Body of pancreas (tissue), 4 donors: ENCODE results near the gene GULP1. TPM values are rescaled to one million over a fixed set of nuclear protein-coding genes. Genes with fewer than 3 reads are reported as not detected.

Experiments
- ATAC-seq: fragments of 150-250 bp; one replicate; pipeline ENCODE4 v1.9.1; 2016
- DNase-seq, 4 donors: peaks; one replicate each; pipeline ENCODE4 v3.0.0-alpha.2; 2019
- H3K27ac ChIP-seq, 4 donors: fragments of 200-600 bp; sonication (generic); 1 replicate in 3 of 4; 2 replicates in 1 of 4; pipeline versions ENCODE4 v1.5.1 to v1.6.1; 2016 to 2019; ENCODE audit warnings: mild to moderate bottlenecking in 1 of 4, mixed read lengths in 1 of 4, moderate library complexity in 1 of 4
- H3K27me3 ChIP-seq, 2 donors: fragments of 200-600 bp; sonication (generic); one replicate each; pipeline ENCODE4 v1.6.0; 2016; ENCODE audit warnings: mild to moderate bottlenecking in 1 of 2
- H3K36me3 ChIP-seq, 2 donors: fragments of 200-600 bp; sonication (generic); replicated peaks in 1 of 2; 2 replicates each; pipeline ENCODE4 v1.5.1; 2016; ENCODE audit warnings: low read depth in 2 of 2; ENCODE audit not compliant: insufficient read depth in 1 of 2
- H3K4me1 ChIP-seq: fragments of 200-600 bp; sonication (generic); one replicate; pipeline ENCODE4 v1.6.0; 2016
- H3K4me3 ChIP-seq, 2 donors: fragments of 200-600 bp; sonication (generic); 1 replicate in 1 of 2; 2 replicates in 1 of 2; pipeline ENCODE4 v1.5.1; 2016 to 2019
- H3K9me3 ChIP-seq, 3 donors: fragments of 200-600 bp; sonication (generic); 1 replicate in 2 of 3; 2 replicates in 1 of 3; pipeline ENCODE4 v1.5.1; 2016
- POLR2A ChIP-seq, 3 donors: fragments of 450-650 bp; IDR thresholded peaks; one replicate each; pipeline ENCODE4 v1.6.1; 2016; ENCODE audit warnings: antibody characterized with exemption in 3 of 3, mild to moderate bottlenecking in 2 of 3
- WGBS, 2 donors: methylation state at CpG; one replicate each; pipeline ENCODE4 v1.1.5; 2017; 5-methylcytosine and 5-hydroxymethylcytosine counted together
- intact Hi-C: fragments of 100-400 bp; cut with DNase I; formaldehyde crosslinking; loops from one replicate; pipeline ENCODE4 v1.15.1; 2023
- microRNA counts, 2 donors: library from miRNA; unstranded; fragments of <30 nt; microRNA quantifications; one replicate each; lab custom pipeline; 2017
- microRNA-seq, 2 donors: library from miRNA; unstranded; fragments of <30 nt; microRNA quantifications; one replicate each; pipeline ENCODE4, GENCODE V29; 2016; ENCODE audit warnings: borderline number of aligned reads in 2 of 2, borderline replicate concordance in 2 of 2
- small RNA-seq: library from RNA; depleted of rRNA; stranded (forward); fragments of <200 nt; gene quantifications from one replicate; pipeline ENCODE3, GENCODE V24; 2016
- total RNA-seq, 2 donors: library from RNA; depleted of rRNA; stranded (reverse); fragments of >200 nt; gene quantifications; one replicate each; pipeline ENCODE4 v1.1.0, GENCODE V29; 2016
- TF ChIP-seq, protein P1 (sequence below), 7 experiments: fragments of 450-650 bp in 4 of 7; fragments of 200-600 bp in 3 of 7; sonication (generic) in 3 of 7; IDR thresholded peaks; one replicate each; pipeline ENCODE4 v1.5.1; 2016 to 2019; ENCODE audit warnings: antibody characterized with exemption in 7 of 7

GULP1 gene
- total RNA-seq, 2 donors from 2014 or later = 24.7 to 50.3 TPM

DNA sequence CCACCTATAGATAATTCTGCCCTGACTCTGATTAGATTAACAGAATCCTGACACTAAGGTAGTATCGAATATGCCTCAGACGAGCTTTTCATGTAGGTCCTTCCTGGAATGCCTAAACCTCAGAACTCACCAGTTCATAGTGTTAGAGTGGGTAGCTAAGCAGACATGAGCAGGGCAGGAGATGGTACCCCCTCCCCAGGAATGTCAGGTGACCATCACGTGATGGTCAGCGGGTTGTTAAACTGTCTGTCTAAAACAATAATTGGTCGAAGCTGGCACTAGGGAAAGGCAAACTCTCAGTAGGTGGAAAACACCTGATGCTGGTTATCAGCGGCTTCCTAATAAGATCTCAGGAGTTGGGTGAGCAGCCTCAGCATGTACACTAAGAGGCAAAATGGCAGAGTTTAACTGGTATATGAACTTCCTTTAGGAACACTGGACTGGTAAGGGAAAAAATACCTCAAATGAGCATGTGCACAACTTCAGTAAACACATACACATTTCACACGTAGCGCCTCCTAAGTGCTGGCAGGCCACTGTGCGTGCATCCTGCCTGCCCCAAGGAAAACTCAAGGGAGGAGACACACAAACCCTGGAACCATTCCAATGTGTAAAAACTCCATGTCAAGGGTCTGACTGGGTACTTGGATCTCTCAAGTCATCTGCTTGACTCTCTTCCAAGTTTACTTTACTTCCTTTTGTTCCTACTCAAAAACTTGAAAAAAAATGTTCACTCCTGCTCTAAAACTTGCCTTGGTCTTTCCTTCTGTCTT lies 339.5 kb downstream of the GULP1 start:
- 65 to 70% methylated on average over 9 of the region's 9 CpGs for WGBS, 2 donors
- intact Hi-C loops = no loop called here
- H3K4me3 ChIP-seq = no peak overlapping the region
- H3K4me1 ChIP-seq = peaks cover 13% of the 10 kb centered on the region
- ATAC-seq (no peak), DNase-seq (no peak)
- TF ChIP-seq, protein P1, sequence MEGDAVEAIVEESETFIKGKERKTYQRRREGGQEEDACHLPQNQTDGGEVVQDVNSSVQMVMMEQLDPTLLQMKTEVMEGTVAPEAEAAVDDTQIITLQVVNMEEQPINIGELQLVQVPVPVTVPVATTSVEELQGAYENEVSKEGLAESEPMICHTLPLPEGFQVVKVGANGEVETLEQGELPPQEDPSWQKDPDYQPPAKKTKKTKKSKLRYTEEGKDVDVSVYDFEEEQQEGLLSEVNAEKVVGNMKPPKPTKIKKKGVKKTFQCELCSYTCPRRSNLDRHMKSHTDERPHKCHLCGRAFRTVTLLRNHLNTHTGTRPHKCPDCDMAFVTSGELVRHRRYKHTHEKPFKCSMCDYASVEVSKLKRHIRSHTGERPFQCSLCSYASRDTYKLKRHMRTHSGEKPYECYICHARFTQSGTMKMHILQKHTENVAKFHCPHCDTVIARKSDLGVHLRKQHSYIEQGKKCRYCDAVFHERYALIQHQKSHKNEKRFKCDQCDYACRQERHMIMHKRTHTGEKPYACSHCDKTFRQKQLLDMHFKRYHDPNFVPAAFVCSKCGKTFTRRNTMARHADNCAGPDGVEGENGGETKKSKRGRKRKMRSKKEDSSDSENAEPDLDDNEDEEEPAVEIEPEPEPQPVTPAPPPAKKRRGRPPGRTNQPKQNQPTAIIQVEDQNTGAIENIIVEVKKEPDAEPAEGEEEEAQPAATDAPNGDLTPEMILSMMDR (IDR thresholded peaks at IDR 0.05) = no peak
- TF ChIP-seq POLR2A (IDR thresholded peaks at IDR 0.05) = no peak
- no peaks in the 10 kb centered on the region for H3K27me3 ChIP-seq
- no peaks in the 10 kb centered on the region for H3K9me3 ChIP-seq
- H3K36me3 ChIP-seq = no peaks in the 10 kb centered on the region
- H3K27ac ChIP-seq = no peak overlapping the region

DNA sequence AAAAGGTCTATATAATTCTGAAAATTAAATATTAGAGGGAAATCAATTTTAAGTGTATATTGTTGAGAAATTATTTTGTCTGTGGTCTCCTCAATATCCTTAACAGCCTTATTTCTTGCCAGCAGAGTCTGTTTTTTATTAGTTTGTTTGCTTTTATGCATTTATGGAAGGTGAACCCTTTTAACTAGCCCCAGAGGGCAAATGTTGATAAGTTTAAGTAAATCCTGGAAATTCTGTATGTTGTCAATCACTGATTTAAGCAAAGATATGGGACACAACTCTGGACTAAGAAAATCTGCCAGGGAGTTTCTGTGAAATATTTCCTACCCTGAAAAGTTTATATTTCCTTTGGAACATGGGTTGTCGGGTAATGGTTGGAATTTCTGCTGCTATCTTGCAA lies 343.0 kb downstream of the GULP1 start:
- intact Hi-C loops = no loop called here
- Histone ChIP-seq H3K27me3 (no peaks in the 10 kb centered on the region), H3K9me3 (no peaks in the 10 kb centered on the region), H3K4me3 (no peak overlapping the region), H3K4me1 (peaks cover 12% of the 10 kb centered on the region), H3K27ac (no peak overlapping the region), H3K36me3 (no peaks in the 10 kb centered on the region)
- DNase-seq = no peak
- TF ChIP-seq, protein P1 (IDR thresholded peaks at IDR 0.05) = no peak
- no peak for TF ChIP-seq POLR2A (IDR thresholded peaks at IDR 0.05)
- no peak for ATAC-seq
- 80 to 97% methylated on average over 1 of the region's 1 CpG for WGBS, 2 donors

MicroRNAs encoded within 50 kb of the gene (microRNA counts, 767-probe panel; counts per million panel counts)
- 0 to 736 counts per million in 2 donors for microRNA hsa-miR-561-3p (lab: Ali Mortazavi, UCI)

Small RNA genes within 50 kb of the gene (microRNA-seq; reads per million reads assigned to microRNA genes)
- gene MIR561 = 0 to 1.4 reads per million in 2 donors

Small RNA genes within 50 kb of the gene (small RNA-seq; reads per million reads assigned to genes)
- gene MIR561 = 3.5 reads per million, percentile 81 among the genes with 10 or more reads in this experiment
- gene RNA5SP114 = not detected
